ENCODE data around the gene DYNLT4.

The DYNLT4 gene

DNA sequence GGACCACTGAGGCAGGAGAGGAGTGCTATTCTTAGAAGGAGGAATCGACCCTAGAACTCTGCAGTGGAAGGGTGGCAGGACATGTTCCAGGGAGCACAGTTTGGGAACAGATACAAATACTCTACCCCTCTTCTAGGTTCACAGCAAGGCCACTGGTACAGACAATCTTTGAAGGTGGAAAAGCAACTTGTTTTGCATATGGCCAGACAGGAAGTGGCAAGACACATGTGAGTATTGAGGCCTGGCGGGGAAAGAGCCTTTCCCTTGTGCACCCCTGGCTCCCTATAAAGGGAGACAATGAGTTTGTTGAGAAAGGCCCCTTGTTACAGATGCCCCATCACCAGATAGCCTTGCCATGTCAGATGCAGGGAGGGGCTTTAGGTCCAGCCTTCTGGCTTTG lies 49.7 kb downstream of the DYNLT4 start:
- DNase-seq (ENCODE audit: low read depth) = no peak
